SKM-1 treated with dmso at 0.1 percent for 144 hours (cell line): ENCODE data around the gene ZCCHC8.

Experiments
- DNase-seq: peaks from one replicate; lab custom pipeline; 2025; ENCODE audit not compliant: unreplicated experiment; lab: John Stamatoyannopoulos, UW

ZCCHC8 gene

GRCh38 chr12:122500685-122501488 is at the start of gene ZCCHC8:
ZCCHC8 (minus strand) TSS chr12:122500932; CDS start chr12:122500840, 92 bp downstream.
- peak; percentile 93 for DNase-seq

GRCh38 chr12:122547330-122547729 is 46.6 kb upstream of the ZCCHC8 start:
- DNase-seq, result no peak

- no peak for DNase-seq
Observed at GRCh38 chr12:122545855-122546254, 45.1 kb upstream of the ZCCHC8 start.

- DNase-seq, result no peak
Observed at GRCh38 chr12:122544537-122544936, 43.8 kb upstream of the ZCCHC8 start.

GRCh38 chr12:122538496-122538895 is 37.8 kb upstream of the ZCCHC8 start:
- DNase-seq, result no peak

- no peak for DNase-seq
Observed at GRCh38 chr12:122537021-122537420, 36.3 kb upstream of the ZCCHC8 start.

- DNase-seq, result no peak
Observed at GRCh38 chr12:122533856-122534255, 33.1 kb upstream of the ZCCHC8 start.

DNA sequence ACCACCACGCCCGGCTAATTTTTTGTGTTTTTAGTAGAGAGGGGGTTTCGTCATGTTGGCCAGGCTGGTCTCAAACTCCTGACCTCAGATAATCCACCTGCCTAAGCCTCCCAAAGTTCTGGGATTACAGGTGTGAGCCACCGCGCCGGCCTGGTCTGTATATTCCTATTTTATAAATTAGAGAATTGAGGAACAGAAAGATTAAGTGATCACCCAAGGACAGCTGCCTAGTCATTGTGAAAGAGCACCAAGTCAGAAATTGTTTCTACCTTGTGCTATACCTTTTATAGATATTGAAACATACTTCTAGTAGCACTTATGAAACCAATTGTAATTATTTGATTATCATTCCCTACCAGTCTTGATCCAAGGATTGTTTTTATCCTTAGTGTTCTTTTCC is 28.3 kb upstream of the ZCCHC8 start:
- no peak for DNase-seq

DNA sequence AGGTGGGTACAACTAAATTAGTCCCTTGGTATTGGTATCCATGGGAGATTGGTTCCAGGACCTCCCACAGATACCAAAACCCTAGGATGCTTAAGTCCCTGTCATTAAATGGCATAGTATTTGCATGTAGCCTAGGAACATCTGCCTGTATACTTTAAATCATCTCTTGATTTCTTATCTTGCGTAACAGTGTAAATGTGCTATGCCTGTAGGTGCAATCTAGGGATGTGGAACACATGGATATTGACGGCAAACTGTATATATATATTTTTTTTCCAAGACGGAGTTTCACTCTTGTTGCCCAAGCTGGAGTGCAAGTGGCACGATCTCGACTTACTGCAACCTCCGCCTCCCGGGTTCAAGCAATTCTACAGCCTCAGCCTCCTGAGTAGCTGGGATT is 27.9 kb upstream of the ZCCHC8 start:
- no peak for DNase-seq

DNA sequence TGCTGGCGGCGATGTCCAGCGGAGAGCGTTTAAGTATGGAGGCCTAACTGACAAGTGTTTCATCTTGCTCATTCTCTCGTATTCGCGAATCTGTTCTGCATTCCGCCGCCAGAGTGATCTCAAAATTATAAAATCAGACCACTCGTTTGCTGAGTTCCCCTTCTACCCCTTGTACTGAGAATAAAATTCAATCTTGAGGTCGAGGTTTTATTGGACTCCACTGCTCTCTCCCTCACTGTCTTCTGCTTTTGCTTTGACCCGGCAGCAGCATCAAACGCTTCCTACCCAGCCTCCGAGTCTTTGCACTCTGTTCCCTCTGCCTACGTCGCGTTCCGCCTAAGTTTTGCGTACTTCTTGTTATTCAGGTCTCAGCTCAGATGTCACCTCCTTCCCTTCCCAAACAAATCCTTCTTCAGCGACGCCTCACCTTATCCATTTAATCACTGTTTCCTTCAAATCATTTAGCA is 26.8 kb upstream of the ZCCHC8 start:
- DNase-seq, result no peak

- DNase-seq, result peak; percentile 93
Observed at GRCh38 chr12:122526683-122527477, 26.1 kb upstream of the ZCCHC8 start, which contains the start of the genes KNTC1 and RSRC2. KNTC1 (plus strand) TSS chr12:122527249; CDS start chr12:122530064, 2,815 bp downstream. RSRC2 (minus strand) TSS chr12:122526936; CDS start chr12:122526853, 83 bp downstream.

GRCh38 chr12:122523846-122524718 is 23.4 kb upstream of the ZCCHC8 start:
- no peak for DNase-seq

- DNase-seq, result no peak
Observed at GRCh38 chr12:122523280-122523679, 22.5 kb upstream of the ZCCHC8 start.

DNA sequence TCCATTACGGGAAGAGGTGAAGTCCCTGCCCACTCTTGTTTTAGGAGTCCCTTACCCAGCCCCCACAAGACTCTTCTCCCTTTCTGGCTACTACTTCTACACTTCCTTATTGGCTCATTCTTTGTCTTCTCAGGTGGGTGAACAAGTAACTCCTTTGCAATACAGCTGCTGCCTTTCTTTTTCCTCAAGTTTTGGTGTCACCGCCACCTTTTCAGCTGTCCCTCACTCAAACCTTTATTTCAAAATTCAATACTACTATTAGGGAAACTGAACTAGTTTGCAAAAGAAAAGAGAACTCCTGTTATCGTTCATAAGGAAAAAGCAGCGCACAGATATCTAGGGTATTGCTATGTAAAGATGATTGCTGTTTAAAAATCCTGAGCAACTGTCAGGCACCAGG is 19.9 kb upstream of the ZCCHC8 start:
- no peak for DNase-seq

DNA sequence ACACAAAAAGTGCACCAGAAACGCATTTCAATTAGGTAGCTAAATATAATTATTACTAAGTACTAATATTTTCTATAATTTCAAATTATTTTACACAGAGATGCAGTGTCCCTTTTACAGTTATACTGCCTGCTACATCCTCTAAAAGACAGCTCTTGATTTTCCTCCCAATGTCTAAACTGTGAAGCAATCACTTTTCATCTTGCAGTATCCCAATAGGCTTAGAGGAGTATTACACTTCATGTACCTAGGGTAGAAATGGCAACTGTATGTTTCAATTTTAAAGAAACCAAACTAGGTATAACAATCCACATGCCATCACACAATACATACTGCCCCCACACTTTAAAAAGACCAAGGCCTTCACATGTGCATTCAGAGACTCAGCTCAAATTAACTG is 18.7 kb upstream of the ZCCHC8 start:
- DNase-seq, result no peak

GRCh38 chr12:122518908-122519307 is 18.2 kb upstream of the ZCCHC8 start:
- DNase-seq, result no peak

DNA sequence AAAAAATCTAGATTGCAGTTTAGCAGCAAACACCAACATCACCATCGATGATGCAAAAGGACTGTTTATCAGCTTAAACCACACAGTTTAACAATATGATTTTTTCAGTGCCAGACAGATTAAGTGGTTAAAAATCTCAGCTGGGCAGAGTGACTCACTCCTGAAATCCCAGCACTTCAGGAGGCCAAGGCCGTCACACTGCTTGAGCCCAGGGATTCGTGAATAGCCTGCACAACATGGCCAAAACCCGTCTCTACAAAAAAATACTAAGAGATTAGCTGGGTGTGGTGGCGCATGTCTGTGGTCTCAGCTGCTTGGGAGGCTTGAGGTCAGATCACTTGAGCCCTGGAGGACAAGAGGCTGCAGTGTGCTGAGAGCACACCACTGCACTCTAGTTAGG is 17.1 kb upstream of the ZCCHC8 start:
- DNase-seq, result no peak

DNA sequence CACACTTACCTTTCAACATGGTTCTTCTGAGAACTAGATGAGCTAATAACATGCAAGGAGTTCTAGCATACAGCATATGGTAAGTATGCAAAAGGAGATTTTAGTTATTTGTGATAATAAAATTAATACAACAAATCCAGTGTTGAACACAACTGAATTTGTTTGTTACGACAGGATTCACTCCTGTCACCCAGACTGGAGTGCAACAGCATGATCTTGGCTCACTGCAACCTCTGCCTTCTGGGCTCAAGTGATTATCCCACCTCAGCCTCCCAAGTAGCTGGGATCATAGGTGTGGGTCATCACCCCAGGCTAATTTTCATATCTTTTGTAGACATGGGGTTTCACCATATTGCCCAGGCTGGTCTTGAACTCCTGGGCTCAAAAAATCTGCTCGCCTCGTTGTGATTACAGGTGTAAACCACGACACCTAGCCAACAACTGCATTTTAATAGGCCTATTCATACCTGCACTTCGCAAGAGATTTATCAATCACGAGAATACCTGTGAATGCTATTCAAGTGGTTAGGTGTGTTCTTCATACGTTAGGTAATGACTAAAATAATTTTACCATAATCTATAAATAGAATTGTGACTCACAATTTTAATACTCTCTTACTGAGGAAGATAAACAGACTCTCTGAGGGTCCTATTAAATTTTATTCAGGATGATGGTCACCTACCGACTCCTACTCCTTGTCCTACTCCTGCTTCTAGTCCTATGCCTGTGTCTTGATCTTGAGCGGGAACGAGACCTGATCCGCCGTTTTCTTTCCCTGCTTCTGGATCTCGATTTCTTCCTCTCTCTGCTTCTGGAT is 16.0 kb upstream of the ZCCHC8 start:
- DNase-seq, result no peak

DNA sequence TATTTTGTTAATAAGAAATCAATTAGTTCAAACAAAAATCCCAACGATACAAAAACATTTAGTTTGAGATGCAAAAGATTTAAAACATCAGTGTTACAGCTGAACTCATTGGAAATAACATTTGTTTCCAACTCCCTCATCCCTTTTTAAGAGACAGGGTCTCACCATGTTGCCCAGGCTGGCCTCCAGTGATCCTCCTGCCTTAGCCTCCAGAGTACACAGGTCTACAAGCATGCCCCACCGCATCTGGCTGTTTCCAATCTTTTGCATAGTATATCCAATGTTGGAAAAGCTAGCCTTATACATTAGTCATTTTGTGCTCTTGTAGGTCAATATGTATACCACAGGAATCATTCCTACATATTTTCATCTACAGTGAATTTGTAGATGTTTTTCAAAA is 14.5 kb upstream of the ZCCHC8 start:
- DNase-seq, result no peak

DNA sequence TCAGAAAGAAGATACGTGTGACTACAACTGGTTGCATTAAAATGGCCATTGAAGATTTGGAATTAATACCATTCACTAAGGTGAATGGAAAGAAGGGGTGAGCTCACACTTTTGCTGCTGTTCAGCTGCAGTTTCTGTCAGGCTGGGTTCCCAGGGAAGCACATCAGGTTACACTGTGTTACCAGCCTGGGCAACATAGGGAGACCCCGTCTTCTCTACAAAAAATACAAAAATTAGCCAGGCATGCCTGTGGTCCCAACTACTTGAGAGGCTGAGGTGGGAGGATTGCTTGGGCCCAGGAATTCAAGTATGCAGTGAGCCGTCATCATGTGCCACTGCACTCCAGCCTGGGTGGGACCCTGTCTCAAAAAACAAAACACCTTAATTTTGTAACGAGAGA is 12.9 kb upstream of the ZCCHC8 start:
- DNase-seq, result no peak
